ENCODE measurements around the gene PPP1R15A.
"Not testable (repeated sequence)": the region's sequence is repeated elsewhere in the genome, so short reads cannot be mapped to it uniquely, and the experiment has no call there.

PPP1R15A gene

DNA sequence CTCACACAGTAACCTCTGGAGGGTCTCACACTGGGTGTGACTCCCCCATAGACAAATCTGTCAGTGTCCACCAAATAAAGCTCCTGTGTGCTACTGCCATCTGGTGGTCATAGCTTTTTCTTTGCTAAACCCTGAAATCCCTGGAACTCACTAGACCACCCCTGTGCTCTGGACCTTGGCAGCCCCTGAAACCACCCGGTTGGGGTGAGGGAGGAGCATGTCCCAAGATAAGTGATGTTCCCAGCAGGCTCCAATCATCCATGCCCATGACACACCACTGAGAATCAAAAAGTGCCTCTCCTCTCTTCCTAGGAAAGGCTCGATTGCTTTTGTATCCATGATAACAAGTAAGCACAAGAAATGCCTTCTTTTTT, 29.4 kb upstream of the PPP1R15A start:
- H3K9me3 ChIP-seq (ENCODE audit: control extremely low read depth in 1 of 5, control insufficient read depth in 4 of 5, insufficient read depth in 2 of 5, low read depth in 1 of 5, low read length in 4 of 5): no peaks in the 10 kb centered on the region
- WGBS (ENCODE audit: insufficient coverage): 0% methylated on average over 1 of the region's 2 CpGs
- no peak overlapping the region for H3K27ac ChIP-seq (ENCODE audit: insufficient read depth in 1 of 2, low read depth in 1 of 2, low read length in 2 of 2, poor library complexity in 1 of 2, severe bottlenecking in 2 of 2)
- H3K36me3 ChIP-seq (ENCODE audit: control insufficient read depth in 4 of 4, insufficient read depth in 4 of 4, low read length in 3 of 4): no peaks in the 10 kb centered on the region
- peak; percentile 57 to 78 (median 69) for DNase-seq
- ChIA-PET POLR2A (interaction anchor here (0.7 to 1.3 kb wide), 2 partner anchors 31 to 48 kb away, joined by 3 read pairs; no protein-coding TSS in a partner anchor), CTCF (interaction anchor here (0.6 to 17.3 kb wide), 22 partner anchors 9 to 197 kb away, joined by 3 to 376 read pairs (median 6); partner anchors contain the start of genes BCAT2, CA11 and PLEKHA4)
- H3K4me3 ChIP-seq (ENCODE audit: control insufficient read depth in 1 of 7, extremely low read depth in 1 of 7, insufficient read depth in 4 of 7, low read depth in 2 of 7, low read length in 6 of 7): no peak overlapping the region
- H3K27me3 ChIP-seq (replicated peaks in 2 of 5; ENCODE audit: control insufficient read depth in 4 of 5, insufficient read depth in 5 of 5, low read length in 4 of 5): no peaks in the 10 kb centered on the region
- H3K4me1 ChIP-seq (ENCODE audit: control extremely low read depth in 1 of 4, control insufficient read depth in 4 of 4, insufficient read depth in 4 of 4, low read length in 3 of 4): peaks cover 0 to under 1% (median 0%) of the 10 kb centered on the region in 4 experiments

DNA sequence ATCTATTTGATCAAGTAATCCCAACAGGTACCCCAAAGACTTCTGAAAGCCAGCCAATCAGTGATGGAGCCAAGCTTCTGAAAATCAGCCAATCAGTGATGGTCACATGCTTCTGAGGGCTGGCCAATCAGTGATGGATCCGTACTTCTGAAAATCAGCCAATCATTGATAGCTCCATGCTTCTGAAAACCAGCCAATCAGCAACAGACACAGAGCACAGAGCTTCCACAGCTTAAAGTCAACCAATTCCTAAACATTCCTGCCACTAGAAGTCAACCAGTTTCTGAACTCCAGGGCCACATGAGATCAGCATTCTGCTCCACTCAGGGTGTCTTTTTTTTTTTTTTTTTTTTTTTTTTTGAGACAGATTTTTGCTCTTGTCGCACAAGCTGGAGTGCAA, 27.7 kb upstream of the PPP1R15A start:
- peak in 2 of 3 donors; percentile 50 to 55 for DNase-seq
- Histone ChIP-seq H3K27me3 (replicated peaks in 2 of 5; ENCODE audit: control insufficient read depth in 4 of 5, insufficient read depth in 5 of 5, low read length in 4 of 5) (no peaks in the 10 kb centered on the region), H3K4me3 (ENCODE audit: control insufficient read depth in 1 of 7, extremely low read depth in 1 of 7, insufficient read depth in 4 of 7, low read depth in 2 of 7, low read length in 6 of 7) (no peak overlapping the region), H3K4me1 (ENCODE audit: control extremely low read depth in 1 of 4, control insufficient read depth in 4 of 4, insufficient read depth in 4 of 4, low read length in 3 of 4) (no peaks in the 10 kb centered on the region), H3K27ac (ENCODE audit: insufficient read depth in 1 of 2, low read depth in 1 of 2, low read length in 2 of 2, poor library complexity in 1 of 2, severe bottlenecking in 2 of 2) (no peak overlapping the region), H3K9me3 (ENCODE audit: control extremely low read depth in 1 of 5, control insufficient read depth in 4 of 5, insufficient read depth in 2 of 5, low read depth in 1 of 5, low read length in 4 of 5) (no peaks in the 10 kb centered on the region), H3K36me3 (ENCODE audit: control insufficient read depth in 4 of 4, insufficient read depth in 4 of 4, low read length in 3 of 4) (no peaks in the 10 kb centered on the region)
- 100% methylated on average over 1 of the region's 2 CpGs for WGBS (ENCODE audit: insufficient coverage)
- POLR2A ChIA-PET: no interaction called here
- CTCF ChIA-PET: interaction anchor here (0.6 to 17.3 kb wide), 8 partner anchors 10 to 198 kb away, joined by 3 to 376 read pairs (median 4); partner anchors contain the start of gene CA11

DNA sequence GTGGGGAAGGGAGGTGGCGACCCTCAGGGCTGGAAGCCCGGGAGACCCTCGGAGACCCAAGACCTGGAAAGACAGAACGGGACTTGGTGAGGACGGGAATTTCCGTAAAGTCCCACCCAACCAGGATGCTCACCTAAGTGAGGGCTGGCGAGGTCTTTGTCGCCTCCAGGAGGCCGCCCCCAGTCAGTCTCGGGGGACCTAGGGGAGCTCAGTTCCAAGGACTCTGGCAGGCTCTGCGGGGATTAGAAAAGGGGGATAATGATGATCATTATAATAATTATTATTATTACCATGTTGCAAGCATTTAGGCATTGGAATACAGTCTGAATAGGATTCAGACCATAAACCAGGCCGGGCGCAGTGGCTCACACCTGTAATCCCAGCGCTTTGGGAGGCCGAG, 26.8 kb upstream of the PPP1R15A start:
- ChIA-PET POLR2A (no interaction called here), CTCF (interaction anchor here (1.0 to 17.3 kb wide), 8 partner anchors 9 to 199 kb away, joined by 4 to 376 read pairs (median 5); partner anchors contain the start of genes CA11, HSD17B14 and NUCB1)
- no peaks in the 10 kb centered on the region for H3K27me3 ChIP-seq (replicated peaks in 2 of 5; ENCODE audit: control insufficient read depth in 4 of 5, insufficient read depth in 5 of 5, low read length in 4 of 5)
- H3K4me3 ChIP-seq (ENCODE audit: control insufficient read depth in 1 of 7, extremely low read depth in 1 of 7, insufficient read depth in 4 of 7, low read depth in 2 of 7, low read length in 6 of 7): no peak overlapping the region
- H3K9me3 ChIP-seq (ENCODE audit: control extremely low read depth in 1 of 5, control insufficient read depth in 4 of 5, insufficient read depth in 2 of 5, low read depth in 1 of 5, low read length in 4 of 5): no peaks in the 10 kb centered on the region
- WGBS (ENCODE audit: insufficient coverage): over 99% methylated on average over 9 of the region's 15 CpGs
- no peaks in the 10 kb centered on the region for H3K36me3 ChIP-seq (ENCODE audit: control insufficient read depth in 4 of 4, insufficient read depth in 4 of 4, low read length in 3 of 4)
- DNase-seq: no peak
- H3K27ac ChIP-seq (ENCODE audit: insufficient read depth in 1 of 2, low read depth in 1 of 2, low read length in 2 of 2, poor library complexity in 1 of 2, severe bottlenecking in 2 of 2): no peak overlapping the region
- H3K4me1 ChIP-seq (ENCODE audit: control extremely low read depth in 1 of 4, control insufficient read depth in 4 of 4, insufficient read depth in 4 of 4, low read length in 3 of 4): no peaks in the 10 kb centered on the region

DNA sequence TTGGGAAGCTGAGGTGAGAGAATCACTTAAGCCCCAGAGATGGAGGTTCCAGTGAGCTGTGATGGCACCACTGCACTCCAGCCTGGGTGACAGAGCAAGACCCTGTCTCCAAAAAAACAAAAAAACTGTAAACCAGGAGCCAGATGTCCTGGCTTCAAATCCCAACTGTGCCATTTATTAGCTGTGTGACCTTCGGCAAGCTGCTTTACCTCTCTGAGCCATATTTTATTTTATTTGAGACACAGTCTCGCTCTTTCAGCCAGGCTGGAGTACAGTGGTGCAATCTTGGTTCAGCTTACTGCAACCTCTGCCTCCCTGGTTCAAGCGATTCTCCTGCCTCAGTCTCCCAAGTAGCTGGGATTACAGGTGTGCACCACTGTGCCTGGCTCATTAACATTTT, 25.6 kb upstream of the PPP1R15A start:
- H3K27me3 ChIP-seq (replicated peaks in 2 of 5; ENCODE audit: control insufficient read depth in 4 of 5, insufficient read depth in 5 of 5, low read length in 4 of 5); H3K27ac ChIP-seq (ENCODE audit: insufficient read depth in 1 of 2, low read depth in 1 of 2, low read length in 2 of 2, poor library complexity in 1 of 2, severe bottlenecking in 2 of 2); H3K4me1 ChIP-seq (ENCODE audit: control extremely low read depth in 1 of 4, control insufficient read depth in 4 of 4, insufficient read depth in 4 of 4, low read length in 3 of 4); POLR2A ChIA-PET; H3K4me3 ChIP-seq (ENCODE audit: control insufficient read depth in 1 of 7, extremely low read depth in 1 of 7, insufficient read depth in 4 of 7, low read depth in 2 of 7, low read length in 6 of 7); H3K36me3 ChIP-seq (ENCODE audit: control insufficient read depth in 4 of 4, insufficient read depth in 4 of 4, low read length in 3 of 4); DNase-seq; H3K9me3 ChIP-seq (ENCODE audit: control extremely low read depth in 1 of 5, control insufficient read depth in 4 of 5, insufficient read depth in 2 of 5, low read depth in 1 of 5, low read length in 4 of 5): not testable (repeated sequence)
- 98% methylated on average over 3 of the region's 3 CpGs for WGBS (ENCODE audit: insufficient coverage)
- CTCF ChIA-PET: interaction anchor here (1.1 to 17.3 kb wide), 4 partner anchors 10 to 125 kb away, joined by 3 to 376 read pairs (median 5); partner anchors contain the start of gene HSD17B14

DNA sequence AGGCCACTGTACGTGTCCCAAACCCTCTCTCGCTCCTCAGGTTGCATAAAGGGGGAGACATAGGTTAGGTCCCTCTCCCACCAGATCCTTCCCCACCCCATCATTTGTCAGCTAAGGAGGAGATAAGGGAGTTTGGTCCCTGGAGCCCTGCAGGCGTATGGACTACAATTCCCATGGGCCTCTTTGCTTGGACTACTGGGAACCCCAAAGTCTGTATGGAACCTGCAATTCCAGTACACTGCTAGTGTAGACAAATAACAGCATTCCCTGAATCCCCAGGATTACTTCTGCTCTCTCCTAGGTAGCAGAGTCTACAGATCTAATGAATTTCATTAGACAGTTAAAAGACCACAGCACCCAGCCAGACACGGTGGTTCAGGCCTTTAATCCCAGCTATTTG, 19.9 kb upstream of the PPP1R15A start:
- Histone ChIP-seq H3K27me3 (replicated peaks in 2 of 5; ENCODE audit: control insufficient read depth in 4 of 5, insufficient read depth in 5 of 5, low read length in 4 of 5) (no peaks in the 10 kb centered on the region), H3K27ac (ENCODE audit: insufficient read depth in 1 of 2, low read depth in 1 of 2, low read length in 2 of 2, poor library complexity in 1 of 2, severe bottlenecking in 2 of 2) (no peak overlapping the region), H3K4me1 (ENCODE audit: control extremely low read depth in 1 of 4, control insufficient read depth in 4 of 4, insufficient read depth in 4 of 4, low read length in 3 of 4) (no peaks in the 10 kb centered on the region), H3K36me3 (ENCODE audit: control insufficient read depth in 4 of 4, insufficient read depth in 4 of 4, low read length in 3 of 4) (no peaks in the 10 kb centered on the region), H3K9me3 (ENCODE audit: control extremely low read depth in 1 of 5, control insufficient read depth in 4 of 5, insufficient read depth in 2 of 5, low read depth in 1 of 5, low read length in 4 of 5) (no peaks in the 10 kb centered on the region), H3K4me3 (ENCODE audit: control insufficient read depth in 1 of 7, extremely low read depth in 1 of 7, insufficient read depth in 4 of 7, low read depth in 2 of 7, low read length in 6 of 7) (no peak overlapping the region)
- ChIA-PET POLR2A (interaction anchor here (0.6 kb wide), 1 partner anchor 91 kb away, joined by 4 read pairs; no protein-coding TSS in a partner anchor), CTCF (interaction anchor here (6.3 to 17.3 kb wide), 2 partner anchors 10 to 57 kb away, joined by 55 to 376 read pairs; no protein-coding TSS in a partner anchor)
- no peak for DNase-seq
- 100% methylated on average over 2 of the region's 4 CpGs for WGBS (ENCODE audit: insufficient coverage)

DNA sequence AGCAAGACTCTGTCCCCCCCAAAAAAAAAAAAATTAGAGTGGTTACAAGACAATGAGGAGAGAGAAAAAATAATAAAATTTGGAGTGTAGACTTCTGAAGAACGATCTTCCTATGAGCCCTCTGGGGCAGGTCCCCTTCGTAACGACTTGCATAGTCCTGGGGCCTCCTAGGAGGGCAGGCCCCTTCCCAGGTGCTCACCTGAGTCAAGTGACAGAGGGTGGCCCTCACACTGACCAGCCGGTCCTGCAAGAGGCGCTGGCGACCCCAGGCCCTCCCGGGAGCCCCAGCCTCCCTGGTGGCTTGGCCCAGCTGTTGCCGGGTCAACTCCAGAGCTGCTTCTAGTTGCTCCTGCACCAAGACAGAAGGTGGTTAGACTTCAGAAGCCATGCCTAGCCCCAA, 18.7 kb upstream of the PPP1R15A start:
- Histone ChIP-seq H3K36me3 (ENCODE audit: control insufficient read depth in 4 of 4, insufficient read depth in 4 of 4, low read length in 3 of 4) (no peaks in the 10 kb centered on the region), H3K4me3 (ENCODE audit: control insufficient read depth in 1 of 7, extremely low read depth in 1 of 7, insufficient read depth in 4 of 7, low read depth in 2 of 7, low read length in 6 of 7) (no peak overlapping the region), H3K27ac (ENCODE audit: insufficient read depth in 1 of 2, low read depth in 1 of 2, low read length in 2 of 2, poor library complexity in 1 of 2, severe bottlenecking in 2 of 2) (no peak overlapping the region), H3K27me3 (replicated peaks in 2 of 5; ENCODE audit: control insufficient read depth in 4 of 5, insufficient read depth in 5 of 5, low read length in 4 of 5) (no peaks in the 10 kb centered on the region), H3K9me3 (ENCODE audit: control extremely low read depth in 1 of 5, control insufficient read depth in 4 of 5, insufficient read depth in 2 of 5, low read depth in 1 of 5, low read length in 4 of 5) (no peaks in the 10 kb centered on the region), H3K4me1 (ENCODE audit: control extremely low read depth in 1 of 4, control insufficient read depth in 4 of 4, insufficient read depth in 4 of 4, low read length in 3 of 4) (peaks cover 0 to 2% (median 0%) of the 10 kb centered on the region in 4 experiments)
- CTCF ChIA-PET: interaction anchor here (0.7 to 6.3 kb wide), 2 partner anchors 11 to 207 kb away, joined by 3 to 55 read pairs; partner anchors contain the start of gene CA11
- 96% methylated on average over 8 of the region's 8 CpGs for WGBS (ENCODE audit: insufficient coverage)
- POLR2A ChIA-PET: no interaction called here
- no peak for DNase-seq

DNA sequence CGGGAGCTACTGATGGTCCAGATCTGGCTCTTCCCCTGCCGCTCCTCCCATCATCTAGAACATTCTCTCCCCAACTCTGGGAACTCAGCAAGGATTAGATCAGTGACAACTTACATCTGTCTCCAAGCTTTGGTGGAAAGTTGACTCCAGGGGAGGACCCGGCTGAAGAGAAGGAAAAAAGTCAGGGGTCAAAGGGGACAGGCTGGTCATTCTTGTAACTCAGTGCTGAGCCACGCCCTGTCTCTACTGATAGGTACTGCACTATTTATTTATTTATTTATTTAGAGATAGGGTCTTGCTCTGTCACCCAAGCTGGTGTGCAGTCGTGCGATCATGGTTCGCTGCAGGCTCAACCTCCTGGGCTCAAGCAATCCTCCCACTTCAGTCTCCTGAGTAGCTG, 18.1 kb upstream of the PPP1R15A start:
- POLR2A ChIA-PET: interaction anchor here (2.1 kb wide), 1 partner anchor 18 kb away, joined by 4 read pairs; the partner anchor contains the start of gene PPP1R15A
- WGBS (ENCODE audit: insufficient coverage): 80% methylated on average over 1 of the region's 7 CpGs
- no peak for DNase-seq
- Histone ChIP-seq H3K27ac (ENCODE audit: insufficient read depth in 1 of 2, low read depth in 1 of 2, low read length in 2 of 2, poor library complexity in 1 of 2, severe bottlenecking in 2 of 2) (no peak overlapping the region), H3K4me1 (ENCODE audit: control extremely low read depth in 1 of 4, control insufficient read depth in 4 of 4, insufficient read depth in 4 of 4, low read length in 3 of 4) (peaks cover 0 to 6% (median 3%) of the 10 kb centered on the region in 4 experiments), H3K27me3 (replicated peaks in 2 of 5; ENCODE audit: control insufficient read depth in 4 of 5, insufficient read depth in 5 of 5, low read length in 4 of 5) (no peaks in the 10 kb centered on the region), H3K36me3 (ENCODE audit: control insufficient read depth in 4 of 4, insufficient read depth in 4 of 4, low read length in 3 of 4) (no peaks in the 10 kb centered on the region), H3K9me3 (ENCODE audit: control extremely low read depth in 1 of 5, control insufficient read depth in 4 of 5, insufficient read depth in 2 of 5, low read depth in 1 of 5, low read length in 4 of 5) (no peaks in the 10 kb centered on the region), H3K4me3 (ENCODE audit: control insufficient read depth in 1 of 7, extremely low read depth in 1 of 7, insufficient read depth in 4 of 7, low read depth in 2 of 7, low read length in 6 of 7) (no peak overlapping the region)
- CTCF ChIA-PET: interaction anchor here (6.3 kb wide), 1 partner anchor 12 kb away, joined by 55 read pairs; no protein-coding TSS in a partner anchor

Data from common myeloid progenitor, CD34-positive (primary cell).